SU-DHL-6 (cell line): ENCODE measurements around the gene PRSS27.

Experiments used
- CTCF ChIP-seq: fragments of 200-600 bp; sonication (generic); IDR thresholded peaks from one replicate; pipeline ENCODE4 v1.5.1; 2017; ENCODE audit warnings: antibody characterized with exemption, mild to moderate bottlenecking, low read length, moderate library complexity; ENCODE audit not compliant: insufficient read depth, poor library complexity, severe bottlenecking
- EZH2phosphoT487 ChIP-seq: fragments of 200-600 bp; sonication (generic), shearing (Covaris generic); conservative IDR thresholded peaks from 2 replicates; pipeline ENCODE4 v1.6.1; 2018; ENCODE audit warnings: mild to moderate bottlenecking, antibody characterized with exemption, low read length, moderate library complexity, mixed read lengths

- TF ChIP-seq CTCF (no peak), EZH2phosphoT487 (no peak)
Measured at GRCh38 chr16:2751577-2752034, 31.6 kb upstream of the PRSS27 start.
